HG03060 (cell line): ENCODE results near the gene TRIM31.
"Not testable (repeated sequence)": the region's sequence is repeated elsewhere in the genome, so short reads cannot be mapped to it uniquely, and the experiment has no call there.

Source experiments
- ATAC-seq: cut with Tn5 transposase; IDR thresholded peaks from one replicate; pipeline ENCODE4 v1.9.1; 2021; ENCODE audit warnings: low read depth, moderate number of reproducible peaks; ENCODE audit not compliant: unreplicated experiment

The TRIM31 gene

DNA sequence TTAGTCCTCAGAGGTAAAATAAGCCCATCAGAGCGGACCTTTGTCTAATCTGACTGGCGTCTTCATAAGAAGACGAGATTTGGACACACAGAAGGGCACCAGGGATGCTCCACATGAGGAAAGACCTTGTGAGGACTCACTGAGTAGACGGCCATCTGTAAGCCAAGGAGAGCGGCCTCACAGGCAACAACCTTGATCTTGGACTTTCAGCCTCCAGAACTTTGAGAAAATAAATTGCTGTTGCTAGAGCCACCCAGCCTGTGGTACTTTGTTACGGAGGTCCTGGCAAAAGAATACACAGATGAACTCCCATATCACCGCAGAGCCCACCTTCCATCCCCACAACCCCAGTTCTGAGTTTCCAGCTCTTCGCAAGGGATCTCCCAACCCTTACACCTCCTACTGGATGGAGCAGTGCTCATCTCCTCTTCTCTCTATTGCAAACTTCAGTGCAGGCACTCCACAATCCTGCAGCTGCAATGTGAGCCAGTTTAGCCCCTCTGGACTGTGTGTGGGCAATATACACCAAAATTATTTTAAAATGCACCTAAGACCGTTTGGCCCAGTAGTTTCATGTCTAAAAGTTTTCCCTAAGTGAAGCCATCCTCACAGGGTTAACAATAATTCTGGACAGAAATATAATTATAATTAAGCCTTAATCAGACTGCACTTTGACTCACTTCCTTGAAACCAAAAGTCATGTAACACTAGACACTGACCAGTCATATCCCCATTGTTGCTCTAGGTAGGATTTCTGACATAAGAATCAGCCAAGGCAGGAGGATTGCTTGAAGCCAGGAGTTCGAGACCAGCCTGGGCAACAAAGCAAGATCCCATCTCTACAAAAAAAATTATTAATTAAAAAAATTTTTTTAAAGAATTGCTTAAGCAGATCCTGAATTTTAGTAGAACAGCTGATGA is 8.8 kb upstream of the TRIM31 start:
- no peak for ATAC-seq

DNA sequence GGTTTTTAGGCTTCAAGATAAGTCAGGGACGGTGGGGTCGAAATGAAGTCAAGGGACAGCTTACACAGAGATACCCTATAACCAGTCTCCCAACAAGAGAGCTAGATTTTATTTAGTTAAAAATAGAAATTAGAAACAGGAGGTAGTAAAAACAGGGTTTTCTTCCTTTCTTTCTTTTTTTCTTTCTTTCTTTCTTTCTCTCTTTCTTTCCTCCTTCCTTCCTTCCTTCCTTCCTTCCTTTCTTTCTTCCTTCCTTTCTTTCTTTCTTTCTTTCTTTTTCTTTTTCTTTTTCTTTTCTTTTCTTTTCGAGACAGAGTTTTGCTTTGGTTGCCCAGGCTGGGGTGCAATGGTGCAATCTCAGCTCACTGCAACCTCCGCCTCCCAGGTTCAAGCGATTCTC is 5.8 kb upstream of the TRIM31 start:
- ATAC-seq = not testable (repeated sequence)

DNA sequence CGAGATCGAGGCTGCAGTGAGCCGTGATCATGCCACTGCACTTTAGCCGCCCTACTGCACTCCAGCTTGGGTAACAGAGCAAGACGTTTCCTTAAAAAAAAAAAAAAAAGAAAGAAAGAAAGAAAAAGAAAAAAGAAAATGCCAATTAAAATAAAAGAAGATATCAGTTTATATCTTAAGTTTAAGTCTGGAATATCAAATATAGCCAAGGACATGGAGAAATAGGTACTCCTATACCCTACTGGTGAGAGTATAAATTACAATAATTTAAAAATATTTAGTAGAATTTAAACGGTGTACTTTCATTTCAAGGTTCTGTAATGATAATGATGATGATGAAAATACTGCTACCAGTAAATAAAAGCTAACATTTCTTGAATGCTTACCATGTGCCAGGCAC is 3.8 kb upstream of the TRIM31 start:
- ATAC-seq = no peak

DNA sequence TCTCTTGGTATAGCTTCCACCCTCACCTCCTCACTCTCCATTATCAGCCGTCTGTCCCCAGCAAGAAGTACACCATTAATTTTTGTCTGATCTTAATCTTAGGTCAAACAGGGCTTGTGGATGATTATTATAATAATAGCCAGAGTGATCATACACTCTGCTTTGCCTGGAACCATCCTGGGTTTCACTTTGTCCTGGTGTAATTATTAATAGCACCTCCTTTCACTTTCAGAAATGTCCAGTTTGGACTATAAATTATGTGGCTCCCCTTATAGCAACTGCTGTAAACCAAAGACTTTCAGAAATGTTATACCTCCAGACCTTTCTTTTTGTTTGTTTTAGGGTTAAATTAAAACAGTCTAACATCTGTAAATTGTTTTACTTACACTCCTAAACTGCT is 951 bp upstream of the TRIM31 start:
- no peak for ATAC-seq

DNA sequence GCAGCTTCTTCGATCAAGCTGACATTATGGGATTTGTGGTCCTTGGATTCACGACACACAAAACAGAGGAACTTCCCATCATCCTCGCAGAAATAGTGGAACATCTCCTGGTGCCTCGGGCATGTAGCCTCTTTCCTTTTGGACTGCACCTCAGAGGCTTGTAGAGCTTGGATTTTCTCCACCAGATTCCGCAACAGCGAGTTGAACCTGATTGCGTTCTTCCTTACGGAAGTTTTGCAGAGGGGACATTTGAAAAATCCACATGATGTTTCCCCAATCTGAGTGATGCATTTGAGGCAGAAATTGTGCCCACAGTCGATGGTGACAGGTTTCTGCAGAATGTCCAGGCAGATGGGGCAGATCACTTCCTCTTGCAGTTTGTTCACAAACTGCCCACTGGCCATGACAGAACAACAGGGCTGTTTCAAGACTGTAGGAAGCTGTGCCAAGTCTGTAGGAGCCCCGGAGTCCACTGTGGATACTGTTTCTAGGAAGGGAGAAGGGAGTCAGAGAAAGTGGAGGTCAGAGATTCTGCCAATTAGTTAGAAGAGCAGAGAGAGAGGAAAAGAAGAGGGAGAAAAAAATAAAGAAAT is 392 bp downstream of the TRIM31 start:
- no peak for ATAC-seq

DNA sequence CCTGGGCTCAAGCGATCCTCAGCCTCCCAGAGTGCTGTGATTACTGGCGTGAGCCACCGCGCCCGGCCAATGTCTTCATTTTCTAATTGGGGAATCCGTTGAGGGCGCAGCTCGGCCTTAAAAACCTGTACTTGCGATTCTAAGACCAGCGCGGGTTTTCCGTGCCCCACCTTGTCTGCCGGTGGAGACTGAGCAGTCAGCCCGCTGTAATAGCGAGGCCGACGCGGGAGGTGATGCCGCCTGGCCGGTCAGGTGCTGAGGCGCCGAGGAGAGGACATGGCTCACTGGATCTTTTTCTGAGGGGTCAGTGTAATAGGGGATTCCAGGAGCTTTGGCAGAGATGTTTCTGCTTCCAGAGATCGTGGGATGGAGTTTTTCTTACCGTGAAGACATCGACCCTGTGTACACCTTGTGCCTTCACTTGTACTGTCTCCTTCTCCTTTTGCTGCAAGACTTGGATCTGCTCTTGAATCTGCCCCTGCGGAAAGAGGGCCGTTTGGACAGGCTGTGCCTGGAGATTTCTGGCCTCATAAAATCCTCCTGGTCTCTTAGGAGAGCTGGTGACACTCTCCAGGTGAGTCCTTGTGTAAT is 1.5 kb downstream of the TRIM31 start:
- ATAC-seq = no peak

DNA sequence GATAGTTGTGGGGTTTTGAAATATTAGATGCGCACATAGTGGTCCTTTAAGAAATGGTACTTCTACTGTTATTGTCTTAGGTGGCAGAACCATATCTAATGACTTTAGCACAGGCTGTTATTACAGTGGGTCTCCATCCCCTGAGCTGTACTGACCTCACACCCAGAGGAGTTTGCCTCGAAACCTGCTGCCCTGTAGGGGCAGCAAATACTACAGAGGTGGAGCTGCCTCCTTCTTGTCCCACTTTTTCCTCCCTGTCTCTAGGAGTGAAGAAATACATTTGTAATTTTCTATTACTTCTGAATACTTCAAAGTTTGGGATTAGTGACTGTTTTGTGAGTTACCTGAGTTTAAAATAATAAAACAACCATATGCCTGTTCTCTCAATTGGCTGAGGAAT is 8.2 kb downstream of the TRIM31 start:
- ATAC-seq = no peak

DNA sequence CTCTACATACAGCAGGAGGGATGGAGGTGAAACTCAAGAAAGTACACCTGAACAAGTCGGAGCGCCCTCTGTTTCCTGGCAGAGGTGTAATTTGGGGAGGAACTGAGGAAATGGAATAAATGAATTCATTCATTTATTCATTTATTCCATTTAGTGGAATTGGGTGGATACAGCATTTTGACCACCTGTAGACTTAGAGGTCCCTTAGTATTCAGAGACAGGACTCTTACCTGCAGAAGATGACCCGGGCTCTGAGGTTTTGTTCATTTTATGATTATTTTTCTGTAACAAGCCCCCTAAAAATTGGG is 9.1 kb downstream of the TRIM31 start:
- no peak for ATAC-seq

DNA sequence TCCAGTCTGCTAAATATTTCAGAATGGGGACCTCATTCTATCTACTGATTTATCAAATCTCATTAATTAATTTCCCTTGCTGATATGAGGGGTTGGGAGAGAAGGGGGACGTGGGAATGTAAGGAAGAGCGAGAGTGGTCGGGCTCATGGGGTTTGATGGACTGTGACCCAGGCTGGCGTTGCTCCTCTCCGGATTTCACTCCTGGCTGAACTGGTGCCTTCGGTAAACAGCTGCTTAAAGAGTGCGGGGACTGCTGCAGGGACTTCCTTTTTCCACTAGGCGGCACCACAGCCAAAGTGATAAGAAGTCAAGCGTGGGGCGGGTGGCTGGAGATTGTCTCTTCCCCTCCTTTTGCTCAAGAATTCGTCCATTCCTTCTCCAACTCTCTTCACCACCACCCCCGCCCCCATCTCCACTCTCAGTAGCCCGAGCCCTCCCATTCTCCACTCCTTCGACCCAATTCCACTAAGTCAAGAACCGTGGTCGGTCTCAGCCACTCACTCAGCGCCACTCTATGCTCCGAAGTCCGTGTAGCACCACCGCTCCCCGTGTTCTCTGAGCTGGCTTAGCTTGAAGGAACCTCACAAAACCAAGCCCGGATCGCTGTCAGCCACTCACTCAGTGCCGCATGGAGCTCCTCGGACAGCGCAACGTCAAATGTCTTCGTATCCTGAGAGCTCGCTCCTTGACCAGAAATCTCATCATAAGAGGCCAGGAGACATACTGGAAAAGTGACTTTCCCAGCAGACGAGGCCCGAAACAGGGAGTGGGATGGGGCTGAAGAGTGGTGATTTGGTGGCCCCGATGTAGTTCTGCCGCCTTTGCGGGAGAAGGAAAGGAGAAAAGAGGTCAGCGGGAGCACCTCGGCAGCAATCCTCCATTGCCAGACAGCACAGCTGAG is 9.7 kb downstream of the TRIM31 start:
- ATAC-seq = no peak

DNA sequence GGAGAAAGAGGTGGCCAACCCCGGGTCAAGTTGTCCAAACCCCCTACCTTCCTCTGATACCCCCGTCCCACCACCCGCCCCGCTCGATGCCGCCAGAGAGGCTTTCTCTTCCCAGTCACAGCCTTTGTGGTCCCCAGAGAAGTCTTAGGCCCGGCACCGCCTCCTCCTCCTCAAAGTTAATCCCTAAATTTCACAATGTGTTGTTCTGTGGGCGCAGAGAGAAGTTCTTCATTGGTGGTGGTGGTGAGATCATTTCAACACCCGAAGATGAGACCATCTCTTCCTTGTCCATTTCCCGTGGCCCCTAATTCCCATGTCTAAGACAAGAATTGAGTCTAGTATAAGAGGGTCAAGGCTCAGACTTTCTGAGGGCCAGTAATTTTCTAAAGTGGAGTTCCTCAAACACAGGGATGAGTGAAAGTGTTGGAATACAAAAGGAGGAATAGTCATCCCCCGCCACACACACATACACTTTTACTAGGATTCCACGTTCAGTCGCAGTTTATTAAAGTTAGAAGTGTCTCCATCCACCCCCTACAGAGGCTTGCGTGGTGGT is 10.4 kb downstream of the TRIM31 start:
- no peak for ATAC-seq

DNA sequence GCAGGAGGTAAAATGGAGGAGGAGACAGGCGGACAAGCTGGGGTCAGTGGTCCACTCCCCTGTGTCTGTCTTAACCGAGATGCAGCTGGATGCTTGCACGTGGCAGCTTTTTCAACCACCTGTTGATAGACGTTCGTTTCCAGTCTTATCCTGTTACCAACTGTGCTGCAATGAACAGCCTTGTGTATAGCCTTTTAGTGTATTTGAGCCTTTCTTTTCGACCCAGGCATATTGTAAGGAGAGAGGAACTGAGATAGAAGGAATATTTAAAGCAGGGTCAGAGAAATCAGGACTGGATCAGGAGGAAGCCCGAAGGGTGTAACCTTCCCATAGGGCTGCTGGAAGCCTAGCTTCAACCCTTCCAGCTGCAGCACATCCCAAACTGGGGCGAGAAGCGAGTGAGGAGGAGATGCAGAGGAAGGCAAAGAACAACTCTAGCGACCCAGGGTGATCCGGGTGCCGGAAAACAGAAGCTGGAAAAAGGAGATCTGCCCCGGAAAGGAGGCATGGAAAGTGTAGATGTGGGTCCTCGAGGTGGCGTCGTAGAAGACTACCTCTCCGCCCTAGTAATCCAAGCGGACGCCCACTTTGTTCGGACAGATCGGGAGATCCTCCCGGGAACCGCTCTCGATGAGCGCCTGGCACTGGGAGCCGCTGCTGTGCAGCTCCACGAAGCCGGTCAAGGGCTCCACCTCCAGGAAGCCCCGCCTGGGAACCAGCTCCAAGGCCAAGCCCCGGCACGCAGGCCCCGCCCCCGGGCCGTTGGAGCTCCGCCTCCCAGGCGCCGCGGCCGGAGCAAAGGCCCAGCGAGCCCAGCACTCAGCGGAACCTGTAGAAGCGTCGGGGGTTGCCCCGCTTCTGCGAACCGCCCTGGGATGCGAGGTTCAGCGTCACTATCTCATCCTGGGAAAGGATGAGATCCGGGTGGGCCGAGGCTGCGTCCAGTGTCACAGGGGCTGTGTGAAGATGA is 11.2 kb downstream of the TRIM31 start:
- ATAC-seq = no peak

DNA sequence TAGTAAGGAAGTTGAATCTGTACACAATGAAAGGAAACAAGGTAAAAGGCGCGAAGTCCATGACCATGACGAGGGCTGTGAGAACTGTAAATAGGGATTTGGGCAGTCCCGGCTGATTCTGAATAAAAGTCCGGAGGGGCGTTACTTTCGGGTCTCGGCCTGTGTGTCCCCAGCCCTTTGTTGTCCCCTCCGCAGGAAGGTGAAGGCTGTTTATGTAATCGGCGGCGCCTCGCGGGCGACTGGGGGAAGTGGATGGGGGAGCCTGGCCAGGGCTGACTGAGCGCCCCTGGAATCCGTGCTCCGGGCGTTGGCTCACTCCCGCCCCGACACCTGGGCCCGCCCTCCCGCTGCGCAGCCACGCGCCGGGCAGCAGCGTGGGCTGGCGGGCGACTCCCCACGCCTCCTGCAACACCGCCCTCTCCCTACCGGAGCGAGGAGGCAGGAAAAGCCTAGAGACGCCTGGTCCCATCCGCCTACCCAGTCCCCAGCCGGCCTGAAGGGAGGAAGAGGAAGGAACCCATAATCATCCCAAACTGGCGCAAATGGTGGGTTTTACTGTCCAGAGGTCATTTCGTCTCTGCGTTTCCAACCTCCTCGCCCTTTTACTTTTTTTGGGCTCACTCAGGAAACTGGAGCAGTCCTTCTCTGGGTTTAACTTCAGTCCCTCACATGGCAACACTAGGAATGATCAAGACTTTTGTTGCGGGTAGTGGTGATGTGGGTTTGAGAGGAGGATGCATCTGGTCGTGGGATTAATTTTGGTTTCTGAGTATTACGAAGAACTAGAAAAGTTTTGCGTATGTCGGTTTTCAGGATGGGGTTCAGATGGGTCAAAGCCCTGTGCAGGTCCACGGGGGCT is 12.1 kb downstream of the TRIM31 start:
- ATAC-seq = no peak

DNA sequence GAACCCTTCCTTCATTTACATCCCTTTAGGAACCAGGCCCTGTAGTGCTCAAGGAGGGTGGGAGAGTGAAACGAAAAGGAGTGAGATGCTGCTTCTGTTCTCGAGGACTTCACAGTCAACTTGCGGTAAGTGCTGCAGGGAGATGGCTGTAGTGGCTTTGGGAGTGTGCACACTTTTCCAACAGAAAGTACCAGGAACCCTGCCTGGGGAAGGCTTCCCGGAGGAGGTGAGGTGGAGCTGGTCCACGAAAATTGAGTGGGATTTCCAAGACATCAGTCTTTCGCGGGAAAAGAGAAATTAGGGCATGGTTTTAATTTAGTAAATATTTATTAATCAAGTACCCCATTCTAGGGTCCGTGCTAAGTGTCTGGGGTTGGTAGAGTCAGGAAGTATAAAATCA is 12.7 kb downstream of the TRIM31 start:
- no peak for ATAC-seq

DNA sequence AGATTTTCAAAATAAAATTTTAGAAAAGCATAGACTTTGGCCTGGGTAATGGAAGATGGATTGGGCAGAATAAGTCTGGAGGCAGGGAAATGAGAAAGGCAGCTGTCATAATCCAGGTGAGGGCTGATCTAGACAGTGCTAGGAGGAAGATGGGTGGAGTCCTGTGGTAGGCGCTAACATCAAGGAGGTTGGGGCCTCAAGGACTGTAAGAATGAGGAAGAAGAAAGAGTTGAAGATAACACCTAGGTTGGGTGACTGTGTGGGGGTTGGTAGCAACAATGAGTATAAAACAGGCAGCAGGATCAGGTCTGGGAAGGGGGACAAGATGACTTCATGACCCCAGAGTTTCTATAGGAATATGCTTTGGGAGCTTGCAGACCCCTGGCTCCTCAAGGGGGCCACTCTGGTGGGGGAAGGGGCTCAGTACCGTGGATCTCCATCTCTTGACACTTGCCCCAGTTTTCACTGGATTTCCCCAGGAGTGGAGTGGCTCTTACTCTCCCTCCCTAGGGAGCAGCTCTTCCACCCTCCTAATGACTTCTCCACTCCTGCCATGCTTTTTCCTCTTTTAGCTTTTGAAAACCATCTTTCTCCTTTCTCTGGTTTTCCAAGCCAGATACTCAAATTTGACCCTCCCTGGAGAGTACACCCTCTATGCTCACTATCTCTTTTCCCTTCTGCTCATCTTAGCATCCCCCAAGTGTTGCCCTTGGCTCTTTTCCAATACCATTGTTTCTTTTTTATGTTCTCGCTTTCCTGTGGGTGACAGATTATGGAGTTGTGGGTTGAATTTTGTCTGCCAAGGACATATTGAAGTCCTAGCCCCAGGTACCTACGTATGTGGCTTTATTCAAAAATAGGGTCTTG is 14.8 kb downstream of the TRIM31 start:
- ATAC-seq = no peak

DNA sequence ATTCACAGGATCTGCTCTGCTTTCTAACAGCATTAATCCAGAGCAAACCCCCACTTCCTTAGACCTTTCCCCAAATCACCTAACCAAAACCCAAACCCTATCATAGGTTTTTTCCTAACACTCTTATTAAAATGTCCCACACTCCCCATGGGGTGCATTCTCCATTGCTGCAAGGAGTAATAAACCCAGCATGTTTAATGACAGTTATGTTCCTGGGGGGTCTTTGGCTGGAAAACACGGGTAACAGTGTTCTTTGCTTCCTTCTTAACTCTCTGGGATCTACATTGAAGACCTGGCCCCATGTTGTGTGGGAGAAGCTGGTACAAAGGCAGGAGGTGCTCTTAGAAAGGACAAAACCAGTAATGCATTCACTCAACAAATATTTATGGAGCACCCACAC is 16.1 kb downstream of the TRIM31 start:
- ATAC-seq = no peak

DNA sequence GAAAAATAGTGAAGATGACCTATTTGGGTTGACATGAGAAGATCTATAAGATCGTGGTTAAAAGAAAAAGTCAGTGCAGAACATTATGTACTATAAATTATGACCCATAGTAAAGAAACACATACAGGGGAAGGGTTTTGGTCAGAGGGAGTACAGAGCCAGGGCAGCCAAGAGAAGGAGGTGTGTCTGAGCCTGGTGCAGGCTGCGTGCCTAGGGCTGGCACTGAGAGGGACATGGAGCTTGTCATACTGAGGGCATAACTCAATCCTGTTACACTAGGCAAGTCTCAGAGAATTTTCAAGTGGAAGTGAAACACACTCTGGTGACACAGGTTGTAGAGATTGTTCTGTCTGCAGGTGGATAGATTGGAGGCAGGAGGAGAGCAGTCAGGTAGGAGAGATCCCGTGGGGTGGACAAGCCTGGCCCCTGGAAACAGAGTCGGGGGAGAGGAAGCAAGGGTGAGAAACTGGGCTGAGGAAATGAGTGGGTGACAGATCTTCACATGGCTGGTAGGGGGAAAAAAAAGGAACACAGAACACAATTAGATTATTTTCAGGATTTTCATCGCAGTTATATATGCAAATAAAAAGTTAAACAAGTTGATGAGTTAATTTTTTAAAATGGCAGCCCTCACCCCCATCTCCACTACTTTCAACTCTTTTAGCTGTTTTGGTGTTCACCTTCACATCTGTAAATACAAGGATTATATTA is 18.8 kb downstream of the TRIM31 start:
- ATAC-seq = no peak
